Endothelial cell of umbilical vein (primary cell): ENCODE data around the gene SLC8A2. TPM values are rescaled to one million over a fixed set of nuclear protein-coding genes. Genes with fewer than 3 reads are reported as not detected.

Experiments
- BruUV-seq: library from RNA; stranded (reverse); fragments of 400-500 nt; replicated peaks from 2 replicates; lab custom pipeline; 2021; lab: Mats Ljungman, UMichigan
- CTCF ChIA-PET: fragments of 300-600, 350-600 bp; sonication (Branson Sonifier 250); formaldehyde crosslinking; loops from one replicate; lab custom pipeline; 2021; ENCODE audit warnings: antibody characterized with exemption, inconsistent platforms; lab: Charles Lee
- POLR2A ChIA-PET: fragments of 300-600, 350-600 bp; sonication (Branson Sonifier 250); formaldehyde crosslinking; loops from one replicate; lab custom pipeline; 2021; ENCODE audit warnings: antibody characterized with exemption, inconsistent platforms; lab: Charles Lee
- DNase-seq: peaks from one replicate; pipeline ENCODE4 v3.0.0-alpha.2; 2011; ENCODE audit warnings: low read depth, low spot score
- FAIRE-seq: peaks from 2 replicates; lab custom pipeline; 2011; peaks lifted over from hg19 to GRCh38; lab: Jason Lieb, UNC
- H2AFZ ChIP-seq: 2 replicates; pipeline ENCODE4 v1.6.0; 2012; ENCODE audit warnings: low read depth, low read length, control low read depth, inconsistent platforms
- H3K27ac ChIP-seq: 2 replicates; pipeline ENCODE4 v1.5.1; 2011; ENCODE audit warnings: low read depth, mild to moderate bottlenecking, control low read depth, low read length, moderate library complexity; ENCODE audit not compliant: insufficient read depth
- H3K27me3 ChIP-seq, 2 experiments: 2 replicates each; pipeline versions ENCODE4 v1.6.0 to v1.6.1; 2011; ENCODE audit warnings: low read length in 2 of 2, mixed read lengths in 1 of 2; ENCODE audit not compliant: control insufficient read depth in 2 of 2, insufficient read depth in 2 of 2
- H3K36me3 ChIP-seq, 2 experiments: 2 replicates in 1 of 2; 3 replicates in 1 of 2; pipeline ENCODE4 v1.5.1; 2011; ENCODE audit warnings: low read length in 2 of 2, mild to moderate bottlenecking in 1 of 2, moderate library complexity in 1 of 2; ENCODE audit not compliant: control insufficient read depth in 2 of 2, insufficient read depth in 2 of 2; ENCODE audit errors: extremely low read depth in 1 of 2
- H3K4me1 ChIP-seq: 3 replicates; pipeline ENCODE4 v1.5.1; 2011; ENCODE audit warnings: mild to moderate bottlenecking, low read length; ENCODE audit not compliant: control insufficient read depth, insufficient read depth; ENCODE audit errors: extremely low read depth
- H3K4me2 ChIP-seq: 2 replicates; pipeline ENCODE4 v1.6.1; 2011; ENCODE audit warnings: low read length, control low read depth, mixed read lengths; ENCODE audit not compliant: insufficient read depth
- H3K4me3 ChIP-seq, 3 experiments: fragments of 200-600 bp in 1 of 3; sonication (generic), shearing (Covaris generic) in 1 of 3; replicated peaks in 1 of 3; 2 replicates each; pipeline ENCODE4 v1.5.1; 2011 to 2016; ENCODE audit warnings: control low read depth in 3 of 3, low read length in 3 of 3, mild to moderate bottlenecking in 2 of 3, inconsistent platforms in 1 of 3, low read depth in 1 of 3, moderate library complexity in 1 of 3; ENCODE audit not compliant: insufficient read depth in 1 of 3
- H3K79me2 ChIP-seq: 2 replicates; pipeline ENCODE4 v1.6.0; 2012; ENCODE audit warnings: low read length, inconsistent platforms; ENCODE audit not compliant: control insufficient read depth, insufficient read depth
- H3K9ac ChIP-seq: replicated peaks from 2 replicates; pipeline ENCODE3; 2011; ENCODE audit warnings: low read length, control low read depth; ENCODE audit not compliant: insufficient read depth; ENCODE audit errors: extremely low read depth
- H3K9me1 ChIP-seq: replicated peaks from 3 replicates; pipeline ENCODE4 v1.6.0; 2011; ENCODE audit warnings: mild to moderate bottlenecking, low read length; ENCODE audit not compliant: control insufficient read depth, insufficient read depth; ENCODE audit errors: extremely low read depth
- H3K9me3 ChIP-seq: replicated peaks from 2 replicates; pipeline ENCODE4 v1.5.1; 2012; ENCODE audit warnings: low read length, inconsistent platforms; ENCODE audit not compliant: control insufficient read depth, insufficient read depth
- H4K20me1 ChIP-seq: replicated peaks from 2 replicates; pipeline ENCODE3; 2011; ENCODE audit warnings: mild to moderate bottlenecking, low read length; ENCODE audit not compliant: control insufficient read depth, insufficient read depth; ENCODE audit errors: extremely low read depth
- CTCF ChIP-seq, 2 donors: IDR thresholded peaks; 1 replicate in 1 of 2; 2 replicates in 1 of 2; pipeline ENCODE4 v1.5.1; 2011; ENCODE audit warnings: low read length in 2 of 2, mild to moderate bottlenecking in 2 of 2, moderate library complexity in 2 of 2, control low read depth in 1 of 2, inconsistent platforms in 1 of 2, low read depth in 1 of 2; ENCODE audit not compliant: insufficient read depth in 1 of 2; ENCODE audit errors: extremely low read depth in 1 of 2
- EZH2 ChIP-seq: IDR thresholded peaks from 2 replicates; pipeline ENCODE4 v1.6.1; 2012; ENCODE audit warnings: borderline replicate concordance, low read depth, mild to moderate bottlenecking, moderate library complexity, low read length, inconsistent platforms; ENCODE audit not compliant: severe bottlenecking
- FOS ChIP-seq: IDR thresholded peaks from 2 replicates; pipeline ENCODE4 v1.6.1; 2011; ENCODE audit warnings: mild to moderate bottlenecking, low read length, moderate library complexity, borderline replicate concordance; ENCODE audit not compliant: insufficient read depth
- GATA2 ChIP-seq: IDR thresholded peaks from 2 replicates; pipeline ENCODE4 v1.7.0; 2011; ENCODE audit warnings: low read depth, mild to moderate bottlenecking, moderate library complexity, mixed read lengths, low read length; ENCODE audit not compliant: insufficient read length, insufficient read depth
- JUN ChIP-seq: IDR thresholded peaks from 2 replicates; pipeline ENCODE4 v1.6.1; 2011; ENCODE audit warnings: borderline replicate concordance, low read depth; ENCODE audit not compliant: insufficient read length, insufficient read depth
- MYC ChIP-seq: IDR thresholded peaks from one replicate; pipeline ENCODE4 v1.6.1; 2011; ENCODE audit warnings: mild to moderate bottlenecking, low read depth, low read length
- POLR2A ChIP-seq: IDR thresholded peaks from 2 replicates; pipeline ENCODE4 v1.6.1; 2012; ENCODE audit warnings: low read depth, mild to moderate bottlenecking, control low read depth, low read length
- POLR2AphosphoS5 ChIP-seq: IDR thresholded peaks from 2 replicates; pipeline ENCODE4 v1.6.1; 2012; ENCODE audit warnings: low read depth, mild to moderate bottlenecking, control low read depth, low read length, moderate library complexity; ENCODE audit not compliant: insufficient read depth
- dilution Hi-C: fragments of 300-500 bp; cut with MboI; formaldehyde crosslinking; loops from one replicate; pipeline ENCODE4 v1.15.0; 2019; ENCODE audit warnings: low sequenced_read_pairs; ENCODE audit not compliant: extremely low pct_ligation_motif_present
- intact Hi-C: fragments of 100-400 bp; cut with micrococcal nuclease; formaldehyde crosslinking; loops from one replicate; pipeline ENCODE4 v1.10.0; 2022
- polyA plus RNA-seq, 4 experiments: library from polyadenylated mRNA; depleted of rRNA in 3 of 4; stranded (reverse) in 3 of 4; unstranded in 1 of 4; fragments of >200 nt; gene quantifications; 2 replicates each; pipeline versions ENCODE4 v1.2.1 to v1.2.3, GENCODE V29; 2011 to 2012; ENCODE audit warnings: missing spikeins in 1 of 4
- total RNA-seq: library from RNA; stranded (reverse); gene quantifications from 2 replicates; pipeline ENCODE4 v1.2.3, GENCODE V29; 2021

The SLC8A2 gene
- total and polyA plus RNA-seq, 2 donors (not counting 3 experiments of a cell fraction or from before 2014, with no cell fraction given): not detected

- Histone ChIP-seq H3K27me3 (peaks cover 24 to 28% of the 10 kb centered on the region in 2 experiments), H3K36me3 (no peaks in the 10 kb centered on the region), H3K9ac (no peak overlapping the region), H3K9me1 (no peaks in the 10 kb centered on the region), H4K20me1 (no peaks in the 10 kb centered on the region), H3K4me1 (no peaks in the 10 kb centered on the region), H3K9me3 (no peaks in the 10 kb centered on the region), H3K79me2 (no peaks in the 10 kb centered on the region), H3K4me3 (no peak overlapping the region), H3K4me2 (no peak overlapping the region), H3K27ac (no peak overlapping the region), H2AFZ (no peak overlapping the region)
- POLR2A ChIA-PET: no interaction called here
- dilution Hi-C loops: no loop called here
- BruUV-seq: no TSS peak
- no peak for FAIRE-seq
- TF ChIP-seq JUN (no peak), POLR2A (no peak), FOS (no peak), CTCF (IDR thresholded peaks at IDR 0.05; ENCODE audit: extremely low read depth in 1 of 2, insufficient read depth in 1 of 2, low read depth in 1 of 2, low read length in 2 of 2) (peak; percentile 9 to 47)
- CTCF ChIA-PET: interaction anchor here (1.1 to 1.3 kb wide), 2 partner anchors 13 to 14 kb away, joined by 3 to 6 read pairs; no protein-coding TSS in a partner anchor
- intact Hi-C loops: no loop called here
- no peak for DNase-seq
Measured at GRCh38 chr19:47414469-47414868, 57.2 kb downstream of the SLC8A2 start.

GRCh38 chr19:47413941-47414340, 57.8 kb downstream of the SLC8A2 start:
- ChIA-PET CTCF (interaction anchor here (0.9 to 1.1 kb wide), 2 partner anchors 13 to 129 kb away, joined by 3 read pairs; no protein-coding TSS in a partner anchor), POLR2A (no interaction called here)
- BruUV-seq: no TSS peak
- intact Hi-C loops (no loop called here), dilution Hi-C loops (no loop called here)
- H3K4me1 ChIP-seq: no peaks in the 10 kb centered on the region
- H3K36me3 ChIP-seq: no peaks in the 10 kb centered on the region
- H3K27me3 ChIP-seq: peaks cover 24 to 26% of the 10 kb centered on the region in 2 experiments
- H3K9me3 ChIP-seq: no peaks in the 10 kb centered on the region
- H3K79me2 ChIP-seq: no peaks in the 10 kb centered on the region
- H3K4me2 ChIP-seq: no peak overlapping the region
- no peak for TF ChIP-seq GATA2
- TF ChIP-seq EZH2: no peak
- no peak for TF ChIP-seq POLR2AphosphoS5
- TF ChIP-seq MYC: no peak
- TF ChIP-seq CTCF (IDR thresholded peaks at IDR 0.05; ENCODE audit: extremely low read depth in 1 of 2, insufficient read depth in 1 of 2, low read depth in 1 of 2, low read length in 2 of 2): no peak
- no peaks in the 10 kb centered on the region for H3K9me1 ChIP-seq
- H3K4me3 ChIP-seq: no peak overlapping the region
- H3K27ac ChIP-seq: no peak overlapping the region
- H2AFZ ChIP-seq: no peak overlapping the region
- DNase-seq (no peak), FAIRE-seq (no peak)
- no peaks in the 10 kb centered on the region for H4K20me1 ChIP-seq
- no peak overlapping the region for H3K9ac ChIP-seq
